GM18502 (cell line): ENCODE data around the gene MRPL32.

Source experiments
- ATAC-seq: cut with Tn5 transposase; IDR thresholded peaks from one replicate; pipeline ENCODE4 v1.9.1; 2021; ENCODE audit warnings: mild to moderate bottlenecking; ENCODE audit not compliant: unreplicated experiment, poor library complexity

Gene MRPL32

GRCh38 chr7:42961170-42961569 is 29.0 kb downstream of the MRPL32 start:
- no peak for ATAC-seq

- no peak for ATAC-seq
Observed at GRCh38 chr7:42964293-42964692, 32.1 kb downstream of the MRPL32 start.

- no peak for ATAC-seq
Observed at GRCh38 chr7:42964849-42965805, 33.0 kb downstream of the MRPL32 start.

GRCh38 chr7:42967391-42967790 is 35.2 kb downstream of the MRPL32 start:
- ATAC-seq: no peak

- no peak for ATAC-seq
Observed at GRCh38 chr7:42972699-42973500, 40.7 kb downstream of the MRPL32 start.

GRCh38 chr7:42976371-42976770 is 44.2 kb downstream of the MRPL32 start:
- no peak for ATAC-seq

GRCh38 chr7:42978496-42978895 is 46.3 kb downstream of the MRPL32 start:
- no peak for ATAC-seq

- ATAC-seq: no peak
Observed at GRCh38 chr7:42980084-42980483, 47.9 kb downstream of the MRPL32 start.

GRCh38 chr7:42980514-42980913 is 48.3 kb downstream of the MRPL32 start:
- no peak for ATAC-seq

- ATAC-seq: no peak
Observed at GRCh38 chr7:42981601-42982000, 49.4 kb downstream of the MRPL32 start.

- no peak for ATAC-seq
Observed at GRCh38 chr7:42982604-42983115, 50.5 kb downstream of the MRPL32 start.

- ATAC-seq: no peak
Observed at GRCh38 chr7:42984137-42984536, 52.0 kb downstream of the MRPL32 start.

GRCh38 chr7:42986213-42986612 is 54.0 kb downstream of the MRPL32 start:
- ATAC-seq: no peak

GRCh38 chr7:42986781-42987248 is 54.6 kb downstream of the MRPL32 start:
- no peak for ATAC-seq
